Activated naive CD4-positive, alpha-beta T cell treated with anti-CD3 and anti-CD28 coated beads for 36 hours (primary cell): ENCODE data around the gene FEM1B. TPM values are rescaled to one million over a fixed set of nuclear protein-coding genes. Genes with fewer than 3 reads are reported as not detected.

Source experiments
- CTCF ChIA-PET: fragments of 350-600 bp; sonication (Branson Sonifier 250); formaldehyde crosslinking; loops from one replicate; lab custom pipeline; 2021; ENCODE audit warnings: antibody characterized with exemption; lab: Charles Lee
- DNase-seq: peaks from one replicate; pipeline ENCODE4 v3.0.0-alpha.2; 2020
- H3K27ac Mint-ChIP-seq: one replicate; pipeline ENCODE4 v1.8.0; 2021; ENCODE audit warnings: mild to moderate bottlenecking, mixed read lengths
- H3K27me3 Mint-ChIP-seq: one replicate; pipeline ENCODE4 v1.8.0; 2021; ENCODE audit warnings: low read depth, mixed read lengths
- H3K36me3 Mint-ChIP-seq: one replicate; pipeline ENCODE4 v1.8.0; 2021; ENCODE audit warnings: low read depth, mixed read lengths
- H3K4me1 Mint-ChIP-seq: one replicate; pipeline ENCODE4 v1.8.0; 2021; ENCODE audit warnings: low read depth, mixed read lengths
- H3K4me3 Mint-ChIP-seq: one replicate; pipeline ENCODE4 v1.8.0; 2021; ENCODE audit warnings: mild to moderate bottlenecking, moderate library complexity, mixed read lengths
- H3K9me3 Mint-ChIP-seq: one replicate; pipeline ENCODE4 v1.8.0; 2021; ENCODE audit warnings: mixed read lengths
- intact Hi-C: fragments of 100-400 bp; cut with micrococcal nuclease; formaldehyde crosslinking; loops from one replicate; pipeline ENCODE4 v1.15.1; 2023
- total RNA-seq, 2 experiments: library from RNA; stranded (reverse); gene quantifications; one replicate each; pipeline ENCODE4 v1.2.3, GENCODE V29; 2021

FEM1B gene
- total RNA-seq, 2 experiments from 2014 or later, result 30.3 to 34.2 TPM

DNA sequence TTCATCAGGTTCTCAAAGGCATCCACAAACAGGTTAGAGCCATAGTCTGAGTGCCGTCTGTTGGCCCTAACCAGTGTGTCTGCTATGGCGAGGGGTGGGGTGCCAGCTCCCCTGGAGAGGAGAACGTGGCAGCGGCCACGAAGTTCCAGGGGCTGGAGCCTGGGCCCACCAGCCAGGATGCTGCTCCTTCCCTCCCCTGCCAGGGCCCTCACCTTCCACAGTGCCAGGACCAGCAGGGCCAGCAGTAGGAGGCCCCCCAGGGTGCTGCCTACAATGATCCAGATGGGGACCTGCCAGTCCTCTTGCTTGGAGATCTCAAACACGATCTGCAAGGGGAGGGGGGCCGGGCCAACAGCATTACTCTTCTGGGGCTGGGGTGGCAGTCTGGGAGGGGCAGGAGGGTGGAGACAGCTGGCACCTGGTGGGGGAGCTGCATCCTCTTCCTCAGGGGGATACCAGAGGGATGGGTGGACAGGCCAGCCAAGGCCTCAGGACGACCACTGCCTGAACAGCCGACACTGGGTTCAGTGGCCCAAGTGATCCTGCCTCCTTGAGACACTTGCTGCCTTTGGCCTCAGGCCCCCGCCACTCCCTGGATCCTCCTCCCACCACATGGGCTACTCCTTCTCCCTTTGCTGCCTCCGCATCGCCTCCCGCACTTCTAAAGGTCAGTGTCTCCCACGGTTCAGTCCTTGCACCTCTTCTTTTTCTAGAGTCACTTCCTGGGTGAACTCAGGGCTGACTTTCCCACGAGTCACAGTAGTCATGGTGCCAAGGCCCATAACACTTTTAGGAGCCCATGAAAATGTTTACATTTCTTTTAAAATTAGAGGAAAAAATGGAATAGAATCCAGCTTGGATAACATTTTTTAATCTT lies 26.3 kb downstream of the FEM1B start:
- no peak for DNase-seq
- CTCF ChIA-PET, result interaction anchor here (0.6 to 3.1 kb wide), 6 partner anchors 47 to 434 kb away, joined by 3 to 84 read pairs (median 3); no protein-coding TSS in a partner anchor
- Mint-ChIP-seq H3K4me1 (peaks cover 23% of the 10 kb centered on the region), H3K4me3 (no peak overlapping the region), H3K27me3 (no peaks in the 10 kb centered on the region), H3K27ac (no peak overlapping the region), H3K9me3 (no peaks in the 10 kb centered on the region), H3K36me3 (no peaks in the 10 kb centered on the region)
- intact Hi-C loops, result loop anchor here (10.0 kb wide), 1 partner anchor 439 kb away; no protein-coding TSS in a partner anchor

DNA sequence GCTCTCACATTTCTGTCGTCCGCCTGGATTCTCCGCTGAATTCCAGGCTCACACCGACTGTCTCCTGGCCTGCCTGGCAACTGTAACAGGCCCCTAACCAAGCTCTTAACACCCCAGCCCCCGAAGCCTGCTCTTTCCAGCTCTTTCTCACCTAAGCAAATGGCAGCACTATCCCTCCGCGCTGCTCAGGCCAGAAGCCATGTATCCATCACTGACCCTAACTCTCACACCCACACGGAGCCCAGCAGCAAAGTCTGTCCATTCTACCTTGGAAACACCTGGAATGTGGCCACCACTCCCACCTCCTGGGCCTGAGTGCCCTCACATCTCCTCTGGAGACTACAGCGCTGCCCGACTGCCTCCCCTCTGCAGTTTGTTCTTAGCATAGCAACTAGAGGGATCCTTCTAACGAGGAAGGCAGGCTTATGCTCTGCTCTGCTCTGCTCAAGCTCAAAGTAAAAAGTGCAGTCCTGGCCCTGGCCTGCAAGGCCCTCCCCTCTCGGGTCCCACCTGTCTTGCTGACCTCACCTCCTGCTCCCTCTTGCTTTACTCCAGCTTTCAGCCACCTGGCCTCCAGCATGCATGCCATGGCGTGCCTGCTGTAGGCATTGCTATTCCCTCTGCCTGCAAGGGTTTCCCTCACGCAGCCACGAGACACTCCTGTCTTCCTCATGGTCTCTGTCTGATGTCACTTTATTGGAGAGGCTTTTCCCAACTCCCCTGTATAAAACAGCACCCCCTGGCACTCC lies 27.2 kb downstream of the FEM1B start:
- no peaks in the 10 kb centered on the region for H3K9me3 Mint-ChIP-seq
- no peaks in the 10 kb centered on the region for H3K36me3 Mint-ChIP-seq
- H3K4me3 Mint-ChIP-seq, result no peak overlapping the region
- H3K4me1 Mint-ChIP-seq, result peaks cover 14% of the 10 kb centered on the region
- H3K27ac Mint-ChIP-seq, result no peak overlapping the region
- intact Hi-C loops, result loop anchor here (5.0 to 10.0 kb wide), 2 partner anchors 248 to 440 kb away; no protein-coding TSS in a partner anchor
- H3K27me3 Mint-ChIP-seq, result no peaks in the 10 kb centered on the region
- CTCF ChIA-PET, result interaction anchor here (0.6 to 3.1 kb wide), 3 partner anchors 47 to 52 kb away, joined by 3 to 84 read pairs (median 3); no protein-coding TSS in a partner anchor
- DNase-seq, result no peak

DNA sequence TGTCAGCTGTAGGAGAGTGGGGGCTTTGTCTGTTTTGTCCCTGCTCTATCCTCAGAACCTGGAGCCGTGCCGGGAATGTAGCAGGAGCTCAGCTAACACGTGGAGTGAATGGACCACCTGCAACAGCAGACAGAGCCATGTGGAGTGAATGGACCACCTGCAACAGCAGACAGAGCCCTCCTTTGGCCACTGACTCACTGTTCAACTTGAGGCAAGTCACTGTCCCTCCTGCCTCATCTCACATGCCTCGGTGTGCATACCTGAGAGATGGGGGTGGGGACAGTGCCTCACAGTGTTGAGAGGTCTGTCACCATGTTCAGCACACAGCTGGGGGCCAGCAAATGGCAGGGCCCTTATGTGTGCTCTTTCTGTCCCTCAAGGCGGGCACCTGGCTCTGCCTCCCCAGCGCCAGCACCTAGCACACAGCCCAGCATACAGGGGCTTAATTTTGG lies 27.9 kb downstream of the FEM1B start:
- DNase-seq, result no peak
- CTCF ChIA-PET, result interaction anchor here (0.6 to 3.1 kb wide), 11 partner anchors 14 to 370 kb away, joined by 3 to 85 read pairs (median 5); no protein-coding TSS in a partner anchor
- H3K4me1 Mint-ChIP-seq, result peaks cover 14% of the 10 kb centered on the region
- no peaks in the 10 kb centered on the region for H3K27me3 Mint-ChIP-seq
- no peak overlapping the region for H3K27ac Mint-ChIP-seq
- intact Hi-C loops, result loop anchor here (5.0 to 10.0 kb wide), 2 partner anchors 247 to 441 kb away; no protein-coding TSS in a partner anchor
- H3K36me3 Mint-ChIP-seq, result no peaks in the 10 kb centered on the region
- no peak overlapping the region for H3K4me3 Mint-ChIP-seq
- H3K9me3 Mint-ChIP-seq, result no peaks in the 10 kb centered on the region

DNA sequence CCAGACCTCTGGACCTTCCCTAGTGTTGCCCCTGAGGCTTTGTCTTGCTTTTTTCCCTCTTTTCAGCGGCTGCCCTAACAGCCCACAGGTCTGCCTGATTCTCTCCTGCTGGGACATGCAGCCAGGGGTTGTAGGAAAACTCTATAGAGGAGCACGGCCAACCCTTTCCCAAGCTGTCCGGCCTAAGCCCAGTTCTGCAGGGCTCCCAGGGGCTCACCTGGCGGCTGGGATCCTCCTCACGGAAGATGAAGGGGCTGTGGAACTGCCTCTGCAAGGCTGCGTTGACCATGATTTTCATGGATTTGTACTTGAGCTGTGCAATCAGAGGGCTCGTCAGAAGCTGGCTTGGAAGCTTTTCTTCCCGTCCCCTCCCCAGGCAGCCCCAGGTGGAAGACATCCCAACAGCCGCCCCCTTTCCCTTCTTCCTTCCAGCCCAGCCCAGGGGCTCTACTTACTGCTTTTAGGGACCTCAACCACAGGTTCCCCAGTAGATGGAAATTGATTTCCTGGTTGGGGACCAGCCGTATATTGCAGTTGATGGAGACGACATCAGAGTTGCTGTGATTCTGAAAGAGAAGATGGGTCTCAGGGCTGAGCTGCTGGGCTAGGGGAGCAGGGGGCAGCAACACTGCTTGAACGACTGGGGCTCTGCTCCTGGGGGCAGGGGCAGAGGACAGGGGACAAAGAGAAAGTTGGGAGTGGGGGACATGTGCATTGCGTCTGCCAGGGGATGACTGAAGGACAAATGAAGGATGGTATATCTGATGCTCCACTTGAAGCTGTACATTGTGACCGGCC lies 29.8 kb downstream of the FEM1B start:
- intact Hi-C loops, result loop anchor here (2.0 to 10.0 kb wide), 3 partner anchors 231 to 443 kb away; no protein-coding TSS in a partner anchor
- DNase-seq, result no peak
- no peak overlapping the region for H3K27ac Mint-ChIP-seq
- CTCF ChIA-PET, result interaction anchor here (0.8 to 3.1 kb wide), 31 partner anchors 8 to 569 kb away, joined by 3 to 85 read pairs (median 5); partner anchors contain the start of gene FEM1B
- no peak overlapping the region for H3K4me3 Mint-ChIP-seq
- H3K9me3 Mint-ChIP-seq, result no peaks in the 10 kb centered on the region
- H3K36me3 Mint-ChIP-seq, result no peaks in the 10 kb centered on the region
- H3K27me3 Mint-ChIP-seq, result no peaks in the 10 kb centered on the region
- peaks cover 9% of the 10 kb centered on the region for H3K4me1 Mint-ChIP-seq

DNA sequence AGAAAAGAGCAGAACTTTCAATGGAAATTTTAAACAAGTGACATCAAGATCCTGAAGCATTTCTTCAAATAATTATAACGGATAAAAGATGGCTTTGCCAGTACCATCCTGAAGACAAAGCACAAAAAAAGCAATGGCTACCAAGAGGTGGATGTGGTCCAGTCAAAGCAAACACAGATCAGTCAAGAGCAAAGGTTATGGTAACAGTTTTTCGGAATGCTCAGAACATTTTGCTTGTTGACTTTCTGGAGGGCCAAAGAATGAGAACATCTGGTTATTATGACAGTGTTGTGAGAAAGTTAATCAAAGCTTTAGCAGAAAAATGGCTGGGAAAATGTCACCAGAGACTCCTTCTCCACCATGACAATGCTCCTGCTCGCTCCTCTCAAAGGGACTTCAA lies 31.5 kb downstream of the FEM1B start:
- Mint-ChIP-seq H3K4me1 (peaks cover 9% of the 10 kb centered on the region), H3K4me3 (no peak overlapping the region), H3K27ac (no peak overlapping the region), H3K9me3 (no peaks in the 10 kb centered on the region), H3K27me3 (no peaks in the 10 kb centered on the region), H3K36me3 (no peaks in the 10 kb centered on the region)
- intact Hi-C loops, result loop anchor here (5.0 to 10.0 kb wide), 2 partner anchors 243 to 444 kb away; no protein-coding TSS in a partner anchor
- CTCF ChIA-PET, result interaction anchor here (0.9 to 1.0 kb wide), 3 partner anchors 10 to 230 kb away, joined by 3 read pairs; no protein-coding TSS in a partner anchor
- no peak for DNase-seq

DNA sequence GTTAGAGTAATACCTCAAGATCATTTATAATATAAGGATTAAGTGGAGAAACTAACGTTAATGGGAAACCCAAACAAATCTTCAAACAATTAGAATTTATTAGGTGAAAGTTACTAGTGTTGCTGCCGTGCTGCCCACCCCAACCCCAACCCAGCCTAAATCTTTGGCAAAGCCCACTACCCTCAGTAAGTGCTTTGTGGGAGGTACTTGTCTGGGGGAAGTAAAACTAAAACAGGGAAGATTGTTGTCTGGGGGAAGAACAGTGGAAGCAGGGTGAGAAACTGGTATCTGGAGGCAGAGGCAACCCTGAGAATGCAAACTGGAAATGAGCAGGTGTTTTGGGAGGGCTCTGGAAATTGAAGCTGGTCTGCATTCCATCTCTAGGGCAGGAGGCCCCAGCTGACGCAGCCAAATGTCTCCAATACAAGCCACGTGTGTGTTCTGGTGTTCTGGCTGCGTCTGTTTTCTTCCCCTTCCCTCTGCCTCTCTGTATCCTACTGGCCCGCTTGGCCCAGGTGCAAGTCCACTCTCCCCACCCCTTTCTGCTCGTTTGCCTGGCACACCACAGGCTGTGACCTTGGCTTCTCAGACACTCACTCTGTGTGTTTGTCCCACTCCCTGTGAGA lies 32.7 kb downstream of the FEM1B start:
- no peaks in the 10 kb centered on the region for H3K9me3 Mint-ChIP-seq
- CTCF ChIA-PET, result interaction anchor here (0.5 to 1.0 kb wide), 2 partner anchors 32 to 57 kb away, joined by 3 to 5 read pairs; no protein-coding TSS in a partner anchor
- no peaks in the 10 kb centered on the region for H3K36me3 Mint-ChIP-seq
- no peak overlapping the region for H3K27ac Mint-ChIP-seq
- peaks cover 9% of the 10 kb centered on the region for H3K4me1 Mint-ChIP-seq
- no peak overlapping the region for H3K4me3 Mint-ChIP-seq
- intact Hi-C loops, result no loop called here
- no peak for DNase-seq
- H3K27me3 Mint-ChIP-seq, result no peaks in the 10 kb centered on the region

DNA sequence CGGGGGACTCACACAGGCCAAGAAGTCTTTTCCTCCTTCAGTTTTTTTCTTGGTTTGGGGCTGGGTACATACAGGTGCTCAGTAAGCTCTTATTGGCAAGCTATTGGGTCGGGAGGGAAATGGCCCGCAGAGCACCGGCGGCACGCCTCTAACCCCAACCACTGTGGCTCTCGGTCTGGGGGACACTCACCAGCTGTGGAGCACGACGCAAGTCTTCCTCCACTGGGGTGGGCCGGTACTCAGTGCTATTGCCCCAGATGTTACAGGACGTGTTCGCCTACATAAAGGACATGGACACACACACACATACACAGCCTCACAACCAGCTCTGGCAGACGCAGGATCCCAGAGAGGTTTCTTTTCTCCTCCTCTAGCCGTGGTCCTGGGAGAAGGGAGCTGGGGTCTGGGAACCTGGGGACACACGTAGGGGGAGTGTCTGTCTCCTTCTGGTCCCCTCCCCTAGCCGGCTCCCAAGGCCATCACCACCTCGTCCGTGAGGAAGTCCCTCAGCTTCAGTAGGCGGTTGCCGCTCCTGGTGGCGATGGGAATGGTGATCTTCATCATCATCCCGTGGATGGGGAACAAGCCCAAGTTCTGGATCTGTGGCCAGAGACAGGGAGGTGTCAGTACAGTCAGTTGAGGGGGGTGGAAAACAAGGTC lies 33.4 kb downstream of the FEM1B start:
- no peaks in the 10 kb centered on the region for H3K9me3 Mint-ChIP-seq
- no peak for DNase-seq
- intact Hi-C loops, result no loop called here
- no peaks in the 10 kb centered on the region for H3K27me3 Mint-ChIP-seq
- no peak overlapping the region for H3K4me3 Mint-ChIP-seq
- CTCF ChIA-PET, result interaction anchor here (0.5 to 1.2 kb wide), 3 partner anchors 11 to 60 kb away, joined by 3 to 5 read pairs (median 3); no protein-coding TSS in a partner anchor
- no peak overlapping the region for H3K27ac Mint-ChIP-seq
- H3K4me1 Mint-ChIP-seq, result peaks cover 9% of the 10 kb centered on the region
- H3K36me3 Mint-ChIP-seq, result no peaks in the 10 kb centered on the region

DNA sequence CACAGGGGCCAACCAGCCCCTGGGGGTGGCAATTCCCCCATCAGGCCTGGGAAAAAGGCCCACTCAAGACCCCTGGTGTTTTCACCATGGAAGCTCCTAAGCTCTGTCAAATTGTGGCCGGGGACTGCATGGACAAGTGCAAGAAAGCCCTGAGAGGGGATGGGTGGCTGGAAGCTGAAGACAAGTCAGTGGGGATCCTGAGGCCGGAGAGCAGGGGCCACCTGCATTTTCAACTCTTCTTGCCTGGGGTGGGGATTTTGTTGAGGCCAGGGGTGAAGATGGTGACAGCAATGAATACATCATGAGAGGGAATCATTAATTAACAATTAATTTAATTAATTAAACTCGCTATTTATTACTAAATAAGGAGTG lies 33.9 kb downstream of the FEM1B start:
- H3K27ac Mint-ChIP-seq, result no peak overlapping the region
- no peaks in the 10 kb centered on the region for H3K27me3 Mint-ChIP-seq
- H3K9me3 Mint-ChIP-seq, result no peaks in the 10 kb centered on the region
- CTCF ChIA-PET, result interaction anchor here (0.8 to 1.6 kb wide), 3 partner anchors 11 to 59 kb away, joined by 3 to 4 read pairs (median 3); no protein-coding TSS in a partner anchor
- no peaks in the 10 kb centered on the region for H3K36me3 Mint-ChIP-seq
- H3K4me1 Mint-ChIP-seq, result peaks cover 4% of the 10 kb centered on the region
- intact Hi-C loops, result no loop called here
- no peak for DNase-seq
- no peak overlapping the region for H3K4me3 Mint-ChIP-seq

DNA sequence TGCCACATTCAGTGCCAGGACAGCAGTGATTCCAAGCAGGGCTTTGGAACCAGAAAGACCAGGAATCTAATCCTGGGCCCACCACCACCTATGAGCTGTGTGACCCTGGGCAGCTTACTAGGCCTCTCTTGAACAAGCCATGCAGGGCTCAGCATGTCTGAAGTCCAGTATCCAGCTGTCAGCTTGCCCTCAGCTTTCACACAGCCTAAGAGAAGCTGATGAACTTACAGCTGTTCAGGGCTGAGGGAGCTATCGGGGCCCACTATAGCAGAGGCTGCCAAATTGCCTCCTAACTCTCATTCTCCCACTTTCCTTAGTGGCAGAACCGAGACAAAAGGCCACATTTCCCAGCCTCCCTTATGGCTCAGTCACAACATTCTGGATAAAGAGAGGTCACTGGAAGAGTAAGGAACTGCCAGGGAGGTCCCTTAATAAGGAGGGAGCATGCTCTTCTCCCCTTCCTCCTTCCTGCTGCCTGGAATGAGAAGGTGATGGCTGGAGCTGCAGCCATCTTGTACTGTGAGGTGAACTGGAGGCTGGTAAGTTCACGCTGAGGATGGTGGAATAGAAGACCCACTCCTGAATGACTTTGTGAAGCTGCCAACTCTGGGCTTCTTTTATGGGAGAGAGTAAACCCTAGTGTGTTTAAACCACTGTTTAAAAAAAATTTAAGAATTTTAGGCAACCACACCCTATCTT lies 34.5 kb downstream of the FEM1B start:
- no peaks in the 10 kb centered on the region for H3K36me3 Mint-ChIP-seq
- H3K4me1 Mint-ChIP-seq, result no peaks in the 10 kb centered on the region
- intact Hi-C loops, result no loop called here
- no peak overlapping the region for H3K4me3 Mint-ChIP-seq
- CTCF ChIA-PET, result interaction anchor here (0.8 to 1.6 kb wide), 4 partner anchors 9 to 59 kb away, joined by 3 to 4 read pairs (median 3); no protein-coding TSS in a partner anchor
- no peak for DNase-seq
- no peak overlapping the region for H3K27ac Mint-ChIP-seq
- H3K9me3 Mint-ChIP-seq, result no peaks in the 10 kb centered on the region
- H3K27me3 Mint-ChIP-seq, result no peaks in the 10 kb centered on the region

DNA sequence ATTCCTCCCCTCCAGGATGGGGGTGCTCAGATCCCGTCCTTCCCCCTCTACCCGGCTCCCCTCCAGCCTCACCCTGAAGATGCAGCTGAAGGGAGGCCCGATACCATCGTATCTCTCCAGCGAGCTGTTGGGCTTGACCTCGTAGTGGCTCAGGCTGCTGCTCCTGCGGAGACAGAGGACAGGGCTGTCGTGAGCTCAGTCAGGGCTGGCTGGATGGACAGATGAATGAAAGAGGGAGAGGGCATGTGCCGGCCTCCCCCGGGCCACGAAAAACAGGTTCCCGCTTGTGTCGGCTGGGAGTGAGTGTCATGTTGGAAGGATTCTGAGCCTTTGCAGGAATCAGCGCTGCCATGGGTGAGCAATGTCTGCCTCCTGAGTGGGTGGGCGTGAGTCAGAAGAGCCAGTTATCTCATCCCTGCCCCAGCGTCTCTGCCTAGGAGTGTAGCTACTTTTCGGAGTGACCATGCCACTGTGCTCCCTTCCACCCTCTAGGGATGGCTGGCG lies 35.2 kb downstream of the FEM1B start:
- Mint-ChIP-seq H3K9me3 (no peaks in the 10 kb centered on the region), H3K27me3 (no peaks in the 10 kb centered on the region), H3K4me1 (no peaks in the 10 kb centered on the region), H3K4me3 (no peak overlapping the region), H3K36me3 (no peaks in the 10 kb centered on the region), H3K27ac (no peak overlapping the region)
- CTCF ChIA-PET, result interaction anchor here (1.0 to 1.6 kb wide), 2 partner anchors 9 to 60 kb away, joined by 3 to 4 read pairs; no protein-coding TSS in a partner anchor
- DNase-seq, result no peak
- intact Hi-C loops, result no loop called here
